ENCODE data around the gene BATF.

BATF gene

GRCh38 chr14:75543253-75543652 is 21.0 kb downstream of the BATF start:
- Histone ChIP-seq H3K36me3 (ENCODE audit: control insufficient read depth, insufficient read depth, low read length) (no peaks in the 10 kb centered on the region), H3K4me3 (ENCODE audit: low read length) (no peak overlapping the region), H2AK5ac (ENCODE audit: low read length) (no peak overlapping the region), H2BK5ac (ENCODE audit: low read length) (no peak overlapping the region), H3K27ac (ENCODE audit: low read depth, low read length) (no peak overlapping the region), H3K4ac (ENCODE audit: low read depth, low read length) (no peak overlapping the region), H3K4me2 (ENCODE audit: low read length) (no peak overlapping the region), H3K18ac (ENCODE audit: low read length) (no peak overlapping the region), H3K79me1 (ENCODE audit: low read length) (no peaks in the 10 kb centered on the region), H4K8ac (ENCODE audit: low read depth, low read length) (no peak overlapping the region), H3K79me2 (ENCODE audit: control insufficient read depth, insufficient read depth, low read length) (no peaks in the 10 kb centered on the region), H2BK15ac (replicated peaks; ENCODE audit: low read depth) (no peak overlapping the region), H3K4me1 (ENCODE audit: control insufficient read depth, low read depth, low read length) (no peaks in the 10 kb centered on the region), H3K23ac (ENCODE audit: low read length) (no peak overlapping the region), H3K27me3 (ENCODE audit: insufficient read depth, low read length, poor library complexity) (no peaks in the 10 kb centered on the region), H3K56ac (ENCODE audit: low read length) (no peak overlapping the region), H3K9ac (ENCODE audit: low read length) (no peak overlapping the region), H4K5ac (ENCODE audit: low read length) (no peak overlapping the region), H2BK120ac (ENCODE audit: low read depth, low read length) (no peak overlapping the region)
- DNase-seq, result no peak
- no CpG with 5 or more reads among the region's 4 CpGs for WGBS (ENCODE audit: extremely low coverage, insufficient coverage, low lambda C conversion rate)

GRCh38 chr14:75543786-75544185 is 21.5 kb downstream of the BATF start:
- Histone ChIP-seq H2AK5ac (ENCODE audit: low read length) (no peak overlapping the region), H3K79me2 (ENCODE audit: control insufficient read depth, insufficient read depth, low read length) (no peaks in the 10 kb centered on the region), H3K4ac (ENCODE audit: low read depth, low read length) (no peak overlapping the region), H4K8ac (ENCODE audit: low read depth, low read length) (no peak overlapping the region), H3K56ac (ENCODE audit: low read length) (no peak overlapping the region), H3K4me2 (ENCODE audit: low read length) (no peak overlapping the region), H2BK5ac (ENCODE audit: low read length) (no peak overlapping the region), H3K27me3 (ENCODE audit: insufficient read depth, low read length, poor library complexity) (no peaks in the 10 kb centered on the region), H3K18ac (ENCODE audit: low read length) (no peak overlapping the region), H3K4me1 (ENCODE audit: control insufficient read depth, low read depth, low read length) (no peaks in the 10 kb centered on the region), H3K27ac (ENCODE audit: low read depth, low read length) (no peak overlapping the region), H2BK15ac (replicated peaks; ENCODE audit: low read depth) (no peak overlapping the region), H3K4me3 (ENCODE audit: low read length) (no peak overlapping the region), H3K36me3 (ENCODE audit: control insufficient read depth, insufficient read depth, low read length) (no peaks in the 10 kb centered on the region), H2BK120ac (ENCODE audit: low read depth, low read length) (no peak overlapping the region), H4K5ac (ENCODE audit: low read length) (no peak overlapping the region), H3K23ac (ENCODE audit: low read length) (no peak overlapping the region), H3K9ac (ENCODE audit: low read length) (no peak overlapping the region), H3K79me1 (ENCODE audit: low read length) (no peaks in the 10 kb centered on the region)
- no peak for DNase-seq
- no CpG with 5 or more reads among the region's 2 CpGs for WGBS (ENCODE audit: extremely low coverage, insufficient coverage, low lambda C conversion rate)

GRCh38 chr14:75545907-75546306 is 23.6 kb downstream of the BATF start:
- no peaks in the 10 kb centered on the region for H3K27me3 ChIP-seq (ENCODE audit: insufficient read depth, low read length, poor library complexity)
- DNase-seq, result no peak
- no peak overlapping the region for H3K4me3 ChIP-seq (ENCODE audit: low read length)
- H3K36me3 ChIP-seq (ENCODE audit: control insufficient read depth, insufficient read depth, low read length), result no peaks in the 10 kb centered on the region
- no peak overlapping the region for H3K4me2 ChIP-seq (ENCODE audit: low read length)
- no peak overlapping the region for H3K9ac ChIP-seq (ENCODE audit: low read length)
- H3K23ac ChIP-seq (ENCODE audit: low read length), result no peak overlapping the region
- H3K79me1 ChIP-seq (ENCODE audit: low read length), result no peaks in the 10 kb centered on the region
- no CpG with 5 or more reads among the region's 13 CpGs for WGBS (ENCODE audit: extremely low coverage, insufficient coverage, low lambda C conversion rate)
- H3K18ac ChIP-seq (ENCODE audit: low read length), result no peak overlapping the region
- no peak overlapping the region for H3K4ac ChIP-seq (ENCODE audit: low read depth, low read length)
- H4K8ac ChIP-seq (ENCODE audit: low read depth, low read length), result no peak overlapping the region
- H3K27ac ChIP-seq (ENCODE audit: low read depth, low read length), result no peak overlapping the region
- no peak overlapping the region for H4K5ac ChIP-seq (ENCODE audit: low read length)
- H3K79me2 ChIP-seq (ENCODE audit: control insufficient read depth, insufficient read depth, low read length), result no peaks in the 10 kb centered on the region
- no peak overlapping the region for H2AK5ac ChIP-seq (ENCODE audit: low read length)
- H2BK5ac ChIP-seq (ENCODE audit: low read length), result no peak overlapping the region
- no peaks in the 10 kb centered on the region for H3K4me1 ChIP-seq (ENCODE audit: control insufficient read depth, low read depth, low read length)
- no peak overlapping the region for H3K56ac ChIP-seq (ENCODE audit: low read length)
- H2BK15ac ChIP-seq (replicated peaks; ENCODE audit: low read depth), result no peak overlapping the region
- H2BK120ac ChIP-seq (ENCODE audit: low read depth, low read length), result no peak overlapping the region

GRCh38 chr14:75547552-75548250 is 25.4 kb downstream of the BATF start:
- no peak overlapping the region for H2BK5ac ChIP-seq (ENCODE audit: low read length)
- H3K27ac ChIP-seq (ENCODE audit: low read depth, low read length), result no peak overlapping the region
- H2BK15ac ChIP-seq (replicated peaks; ENCODE audit: low read depth), result no peak overlapping the region
- H4K5ac ChIP-seq (ENCODE audit: low read length), result no peak overlapping the region
- no peak overlapping the region for H3K4ac ChIP-seq (ENCODE audit: low read depth, low read length)
- H3K18ac ChIP-seq (ENCODE audit: low read length), result no peak overlapping the region
- no peak overlapping the region for H2BK120ac ChIP-seq (ENCODE audit: low read depth, low read length)
- no peak overlapping the region for H4K8ac ChIP-seq (ENCODE audit: low read depth, low read length)
- no peak overlapping the region for H3K4me3 ChIP-seq (ENCODE audit: low read length)
- no peak overlapping the region for H3K9ac ChIP-seq (ENCODE audit: low read length)
- no peaks in the 10 kb centered on the region for H3K27me3 ChIP-seq (ENCODE audit: insufficient read depth, low read length, poor library complexity)
- no peak for DNase-seq
- H3K4me2 ChIP-seq (ENCODE audit: low read length), result no peak overlapping the region
- no peaks in the 10 kb centered on the region for H3K79me1 ChIP-seq (ENCODE audit: low read length)
- no peak overlapping the region for H2AK5ac ChIP-seq (ENCODE audit: low read length)
- H3K79me2 ChIP-seq (ENCODE audit: control insufficient read depth, insufficient read depth, low read length), result no peaks in the 10 kb centered on the region
- H3K4me1 ChIP-seq (ENCODE audit: control insufficient read depth, low read depth, low read length), result no peaks in the 10 kb centered on the region
- H3K36me3 ChIP-seq (ENCODE audit: control insufficient read depth, insufficient read depth, low read length), result no peaks in the 10 kb centered on the region
- no peak overlapping the region for H3K56ac ChIP-seq (ENCODE audit: low read length)
- no CpG with 5 or more reads among the region's 11 CpGs for WGBS (ENCODE audit: extremely low coverage, insufficient coverage, low lambda C conversion rate)
- H3K23ac ChIP-seq (ENCODE audit: low read length), result no peak overlapping the region

GRCh38 chr14:75548544-75548943 is 26.3 kb downstream of the BATF start:
- no peak for DNase-seq
- WGBS (ENCODE audit: extremely low coverage, insufficient coverage, low lambda C conversion rate), result no CpG with 5 or more reads among the region's 7 CpGs
- H4K8ac ChIP-seq (ENCODE audit: low read depth, low read length), result no peak overlapping the region
- H3K79me2 ChIP-seq (ENCODE audit: control insufficient read depth, insufficient read depth, low read length), result no peaks in the 10 kb centered on the region
- H3K4me2 ChIP-seq (ENCODE audit: low read length), result no peak overlapping the region
- H2AK5ac ChIP-seq (ENCODE audit: low read length), result no peak overlapping the region
- H3K23ac ChIP-seq (ENCODE audit: low read length), result no peak overlapping the region
- no peak overlapping the region for H2BK5ac ChIP-seq (ENCODE audit: low read length)
- no peaks in the 10 kb centered on the region for H3K4me1 ChIP-seq (ENCODE audit: control insufficient read depth, low read depth, low read length)
- H2BK120ac ChIP-seq (ENCODE audit: low read depth, low read length), result no peak overlapping the region
- H3K9ac ChIP-seq (ENCODE audit: low read length), result no peak overlapping the region
- H3K4ac ChIP-seq (ENCODE audit: low read depth, low read length), result no peak overlapping the region
- no peak overlapping the region for H3K56ac ChIP-seq (ENCODE audit: low read length)
- no peak overlapping the region for H3K27ac ChIP-seq (ENCODE audit: low read depth, low read length)
- H3K79me1 ChIP-seq (ENCODE audit: low read length), result no peaks in the 10 kb centered on the region
- no peak overlapping the region for H4K5ac ChIP-seq (ENCODE audit: low read length)
- H2BK15ac ChIP-seq (replicated peaks; ENCODE audit: low read depth), result no peak overlapping the region
- no peak overlapping the region for H3K18ac ChIP-seq (ENCODE audit: low read length)
- no peaks in the 10 kb centered on the region for H3K27me3 ChIP-seq (ENCODE audit: insufficient read depth, low read length, poor library complexity)
- no peak overlapping the region for H3K4me3 ChIP-seq (ENCODE audit: low read length)
- no peaks in the 10 kb centered on the region for H3K36me3 ChIP-seq (ENCODE audit: control insufficient read depth, insufficient read depth, low read length)

GRCh38 chr14:75549169-75549568 is 26.9 kb downstream of the BATF start:
- Histone ChIP-seq H3K23ac (ENCODE audit: low read length) (no peak overlapping the region), H3K27ac (ENCODE audit: low read depth, low read length) (no peak overlapping the region), H3K56ac (ENCODE audit: low read length) (no peak overlapping the region), H4K8ac (ENCODE audit: low read depth, low read length) (no peak overlapping the region), H3K79me2 (ENCODE audit: control insufficient read depth, insufficient read depth, low read length) (no peaks in the 10 kb centered on the region), H3K4me1 (ENCODE audit: control insufficient read depth, low read depth, low read length) (peaks cover under 1% of the 10 kb centered on the region), H2AK5ac (ENCODE audit: low read length) (no peak overlapping the region), H2BK15ac (replicated peaks; ENCODE audit: low read depth) (no peak overlapping the region), H3K4ac (ENCODE audit: low read depth, low read length) (no peak overlapping the region), H3K36me3 (ENCODE audit: control insufficient read depth, insufficient read depth, low read length) (no peaks in the 10 kb centered on the region), H2BK5ac (ENCODE audit: low read length) (no peak overlapping the region), H2BK120ac (ENCODE audit: low read depth, low read length) (no peak overlapping the region), H3K27me3 (ENCODE audit: insufficient read depth, low read length, poor library complexity) (no peaks in the 10 kb centered on the region), H4K5ac (ENCODE audit: low read length) (no peak overlapping the region), H3K9ac (ENCODE audit: low read length) (no peak overlapping the region), H3K79me1 (ENCODE audit: low read length) (no peaks in the 10 kb centered on the region), H3K4me2 (ENCODE audit: low read length) (no peak overlapping the region), H3K4me3 (ENCODE audit: low read length) (no peak overlapping the region), H3K18ac (ENCODE audit: low read length) (no peak overlapping the region)
- no peak for DNase-seq
- WGBS (ENCODE audit: extremely low coverage, insufficient coverage, low lambda C conversion rate), result no CpG with 5 or more reads among the region's 5 CpGs
